GDM1 (cell line): ENCODE measurements around the gene OR6J1.
"Not testable (repeated sequence)": the region's sequence is repeated elsewhere in the genome, so short reads cannot be mapped to it uniquely, and the experiment has no call there.

ENCODE experiments used
- DNase-seq: peaks from one replicate; lab custom pipeline; 2025; lab: John Stamatoyannopoulos, UW

OR6J1 gene

DNA sequence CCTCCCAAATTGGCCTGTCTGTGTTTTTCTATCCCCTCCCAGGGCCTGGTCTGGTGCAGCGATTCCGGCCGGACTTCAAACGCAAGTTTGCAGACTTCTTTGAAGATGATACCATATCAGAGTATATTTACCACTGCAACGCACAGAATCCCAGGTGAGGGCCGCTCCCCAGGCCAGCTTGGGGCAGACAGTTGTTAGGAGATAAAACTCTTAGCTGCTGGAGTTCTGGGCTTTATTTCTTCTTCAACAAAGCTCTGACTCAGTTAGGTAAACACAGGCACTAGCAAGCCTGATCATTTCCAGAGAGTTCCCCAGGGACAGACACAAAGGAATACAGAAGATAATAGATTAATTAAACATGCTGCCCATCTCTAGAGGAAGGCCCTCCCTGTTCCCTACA, 37.8 kb downstream of the OR6J1 start:
- no peak for DNase-seq

DNA sequence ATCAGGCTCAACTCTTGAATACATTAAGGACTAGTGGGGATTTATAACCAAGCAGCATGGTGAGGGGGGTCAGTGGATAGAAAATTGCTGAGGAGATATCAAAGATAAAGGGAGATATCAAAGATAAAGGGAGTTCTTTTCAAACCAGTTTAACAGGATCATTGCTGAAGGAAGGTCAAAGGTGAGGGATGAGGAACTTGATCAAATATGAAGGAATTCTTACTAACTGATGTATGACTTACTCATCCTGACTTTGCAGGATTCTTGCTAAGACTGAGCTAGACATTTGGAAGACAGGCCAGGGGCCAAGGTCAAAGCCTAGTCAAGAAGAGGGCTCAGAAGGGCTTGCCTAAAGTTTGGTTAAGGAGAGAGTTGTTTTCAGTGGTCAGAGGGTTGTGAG, 41.3 kb downstream of the OR6J1 start:
- no peak for DNase-seq

DNA sequence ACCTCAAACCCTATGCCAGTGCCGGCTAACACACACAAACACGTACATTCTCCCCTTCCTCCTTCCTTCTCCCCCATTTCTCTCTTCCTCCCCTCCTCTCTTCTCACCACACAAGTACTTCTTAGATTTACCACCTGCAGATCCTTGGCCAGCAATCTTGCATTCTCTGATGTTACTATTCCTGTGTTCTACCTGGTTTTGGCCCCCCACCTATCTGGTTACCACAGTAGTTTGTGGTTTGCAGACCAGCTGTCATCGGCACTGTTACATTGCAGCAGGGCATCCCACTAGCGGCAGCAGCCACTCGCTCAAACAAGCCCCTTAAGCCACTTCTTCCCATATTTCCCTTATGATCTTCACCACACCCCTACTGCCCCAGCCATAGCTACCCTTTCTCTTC, 42.2 kb downstream of the OR6J1 start:
- no peak for DNase-seq

DNA sequence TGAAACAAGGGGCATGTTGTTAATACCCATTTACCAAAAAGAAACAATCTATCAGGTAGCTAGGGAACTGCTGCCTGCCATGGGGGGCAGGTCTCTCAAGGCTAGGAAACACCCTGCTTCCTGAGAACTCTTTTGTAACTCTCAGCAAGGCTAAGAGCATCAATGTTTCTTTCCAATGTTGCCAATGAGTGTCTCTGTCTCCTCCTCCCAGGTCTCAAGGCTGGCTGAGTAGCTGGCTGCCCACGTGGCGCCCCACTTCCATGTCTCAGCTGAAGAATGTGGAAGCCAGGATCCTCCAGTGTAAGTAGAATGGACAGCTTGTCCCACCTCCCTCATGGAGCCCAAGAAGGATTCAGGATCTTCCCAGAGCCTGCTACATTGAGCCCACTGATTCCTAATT, 42.7 kb downstream of the OR6J1 start:
- DNase-seq, result no peak

DNA sequence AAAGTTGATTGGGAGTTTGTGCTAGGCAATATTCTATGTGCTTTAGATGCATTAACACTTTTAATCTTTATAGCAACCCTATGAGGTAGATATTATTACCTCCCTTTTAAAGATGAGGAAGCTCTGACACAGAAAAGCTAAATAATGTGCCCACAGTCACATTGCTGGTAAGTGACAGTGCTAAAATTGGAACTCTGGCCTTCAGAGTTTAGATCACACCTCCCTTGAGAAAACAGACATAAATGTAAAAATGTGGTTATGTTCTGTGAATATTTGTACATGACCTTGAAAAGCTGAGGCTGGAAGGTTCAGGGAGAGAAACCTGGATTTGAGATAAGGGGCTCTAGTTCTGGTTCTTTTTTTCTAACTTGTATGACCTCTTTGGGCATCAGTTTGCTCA, 44.1 kb downstream of the OR6J1 start:
- DNase-seq, result no peak

DNA sequence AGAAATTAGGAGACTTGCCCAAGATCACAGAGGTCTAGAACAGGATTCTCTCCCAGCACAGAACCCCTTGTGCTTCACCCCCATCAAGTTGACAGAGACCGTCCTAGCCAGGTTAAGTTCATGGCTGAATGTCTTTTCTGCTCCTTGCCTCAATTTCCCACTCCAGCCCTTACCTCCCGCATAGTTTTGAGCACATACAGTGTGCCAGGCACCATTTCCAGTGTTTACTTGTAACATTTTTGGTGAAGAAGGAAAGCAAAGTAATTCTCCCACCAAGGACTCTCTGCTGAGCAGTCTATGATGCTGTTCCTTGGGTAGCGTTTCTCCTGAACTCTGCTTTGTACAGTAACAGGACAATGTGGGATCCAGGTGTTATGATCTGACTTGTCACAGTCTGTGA, 44.8 kb downstream of the OR6J1 start:
- no peak for DNase-seq

DNA sequence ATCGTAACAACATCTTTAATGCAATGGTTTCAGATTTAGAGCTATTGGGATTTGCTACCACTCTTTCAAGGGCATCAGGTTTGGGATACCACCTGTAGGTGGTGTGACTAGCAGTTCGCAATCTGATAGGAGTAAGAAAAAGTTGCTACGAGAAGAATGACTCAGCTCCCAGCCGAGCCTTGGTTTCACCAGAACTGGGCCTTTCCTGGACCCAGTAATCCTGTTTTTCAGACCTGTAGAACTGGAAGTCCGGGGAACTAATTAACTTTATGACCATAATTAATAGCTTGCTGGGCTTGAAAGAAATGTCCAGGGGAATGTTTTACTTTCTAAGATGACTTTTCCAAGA, 45.3 kb downstream of the OR6J1 start:
- DNase-seq, result no peak

DNA sequence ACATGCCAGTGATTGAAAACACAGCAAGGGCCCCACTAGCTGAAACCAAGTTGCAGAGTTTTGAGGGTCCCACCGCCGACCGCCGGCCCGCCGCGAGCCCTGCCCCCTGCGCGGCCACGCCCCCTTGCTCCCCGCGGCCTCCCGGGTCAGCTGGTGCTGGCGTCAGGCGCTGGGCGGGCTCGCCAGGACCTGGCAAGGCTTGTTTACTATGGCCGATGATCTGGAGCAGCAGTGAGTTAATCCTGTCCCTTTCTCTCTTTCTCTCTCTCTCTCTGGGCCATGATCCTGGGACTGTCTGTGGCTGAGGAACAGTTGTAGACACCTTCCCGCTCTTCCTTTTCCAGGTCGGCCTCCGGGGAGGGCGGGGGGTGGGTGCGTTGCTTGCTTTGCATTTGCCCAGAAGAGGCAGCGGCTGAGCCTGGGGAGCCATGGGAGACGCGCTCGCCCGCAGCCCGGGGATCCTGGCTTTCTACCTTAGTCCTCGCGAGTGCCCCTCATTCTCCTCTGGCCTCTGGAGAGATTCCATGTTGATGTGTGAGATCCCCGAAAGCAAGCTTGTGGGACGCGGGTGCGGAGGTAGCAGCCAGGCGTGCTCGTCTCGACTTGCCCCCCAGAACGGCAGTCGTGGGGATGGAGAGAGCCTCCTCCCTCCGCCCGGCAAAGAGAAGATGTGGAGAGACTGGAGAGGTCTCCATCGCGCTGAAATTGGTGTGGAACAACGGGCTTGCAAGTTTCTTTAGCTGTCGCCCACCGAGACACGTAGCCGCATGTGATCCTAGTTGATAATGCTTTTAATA, 45.9 kb downstream of the OR6J1 start, which contains the start of gene ABHD4:
TSS of gene ABHD4 (plus strand) at position 202 of the 797 bp plus-strand sequence. CDS start at position 209, 7 bp downstream.
- DNase-seq, result peak; percentile 45

DNA sequence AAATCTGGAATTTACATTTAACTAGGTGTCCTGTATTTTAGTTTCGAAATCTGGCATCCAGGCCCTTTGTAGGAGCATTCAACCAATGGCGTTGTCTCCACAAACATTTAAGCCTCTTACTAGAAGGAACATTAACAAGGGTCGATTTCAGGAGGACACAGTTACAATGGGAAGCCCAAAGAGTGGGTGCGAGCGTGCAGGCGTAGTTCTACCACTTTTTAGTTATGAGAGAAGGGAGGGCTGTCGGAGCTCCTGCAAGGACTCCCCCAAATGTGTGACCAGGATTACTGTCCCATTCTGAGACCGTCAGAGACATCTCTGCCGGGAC, 46.4 kb downstream of the OR6J1 start:
- no peak for DNase-seq

DNA sequence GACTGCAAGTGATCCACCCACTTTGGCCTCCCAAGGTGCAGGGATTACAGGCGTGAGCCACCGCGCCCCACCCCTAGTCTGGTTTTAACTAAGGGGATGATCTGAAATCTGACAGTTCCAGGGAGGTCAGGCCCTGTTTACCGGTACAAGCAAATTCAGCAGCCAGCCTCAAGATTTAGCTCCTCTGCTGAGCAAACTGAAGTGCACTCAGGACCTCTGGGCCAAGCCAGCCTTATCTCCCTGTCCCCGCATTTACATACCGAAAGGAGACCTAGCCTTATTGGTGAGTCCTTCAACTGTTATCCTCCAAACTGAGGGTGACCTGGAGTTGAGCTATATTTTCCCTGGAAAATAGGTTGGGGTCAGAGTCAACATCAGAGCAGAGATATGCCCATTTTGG, 46.9 kb downstream of the OR6J1 start:
- no peak for DNase-seq

DNA sequence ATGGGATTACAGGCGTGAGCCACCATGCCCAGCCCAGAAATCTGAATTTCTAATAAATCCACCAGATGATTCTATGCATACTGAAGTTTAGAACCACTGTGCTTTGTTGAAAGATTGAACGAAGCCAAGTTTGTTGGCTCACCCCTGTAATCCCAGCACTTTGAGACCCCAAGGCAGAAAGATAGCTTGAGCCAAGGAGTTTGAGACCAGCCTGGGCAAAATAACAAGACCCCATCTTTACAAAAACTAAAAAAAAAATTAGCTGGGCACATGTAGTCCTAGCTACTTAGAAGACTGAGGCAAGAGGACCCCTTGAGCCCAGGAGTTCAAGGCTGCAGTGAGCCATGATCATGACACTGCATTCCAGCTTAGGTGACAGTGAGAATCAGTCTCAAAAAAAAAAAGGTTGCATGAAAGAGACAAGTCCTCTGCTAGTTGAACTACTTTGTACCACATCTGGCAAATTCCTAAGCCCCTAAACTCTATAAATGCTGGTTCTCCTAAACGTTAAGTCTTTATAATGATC, 47.7 kb downstream of the OR6J1 start:
- no peak for DNase-seq

DNA sequence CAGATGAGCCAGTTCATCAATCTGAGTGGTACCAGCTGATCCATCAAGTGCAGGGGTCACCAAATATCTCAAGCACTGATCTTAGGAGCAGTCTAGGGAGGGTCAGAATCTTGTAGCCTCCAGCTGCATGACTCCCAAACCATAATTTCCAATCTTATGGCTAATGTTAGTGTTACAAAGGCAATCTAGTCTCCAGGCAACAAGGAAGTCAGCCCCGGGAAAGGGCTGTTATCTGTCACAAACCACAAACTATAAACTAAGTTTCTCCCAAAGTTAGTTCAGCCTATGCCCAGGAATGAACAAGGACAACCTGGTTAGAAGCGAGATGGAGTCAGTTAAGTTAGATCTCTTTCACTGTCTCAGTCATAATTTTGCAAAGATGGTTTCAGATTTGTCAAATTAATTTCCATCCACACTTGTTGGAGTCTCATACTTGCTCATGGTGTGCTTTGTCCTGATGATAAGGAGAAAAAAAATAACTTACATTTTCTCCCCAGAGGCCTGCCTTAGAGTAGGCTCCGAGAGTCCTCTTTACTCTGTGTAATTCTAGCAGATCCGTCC, 49.9 kb downstream of the OR6J1 start:
- DNase-seq, result no peak

DNA sequence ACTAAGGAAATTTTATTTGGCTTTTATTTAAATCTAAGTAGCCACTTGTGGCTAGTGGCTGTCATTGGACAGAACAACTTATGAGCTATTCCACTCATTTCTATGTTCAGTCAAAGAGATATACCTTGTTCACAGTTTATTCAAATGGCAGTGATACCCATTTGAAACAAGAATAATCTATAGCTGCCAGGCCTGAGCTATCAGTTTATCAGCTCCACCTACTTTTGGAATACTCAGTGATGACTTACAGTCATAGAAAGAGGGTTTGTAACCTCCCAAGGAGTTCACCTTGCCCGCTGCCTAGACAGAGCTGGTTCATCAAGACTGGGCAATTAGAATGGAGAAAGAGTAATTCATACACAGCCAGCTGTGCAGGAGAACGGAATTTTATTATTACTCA, 50.6 kb downstream of the OR6J1 start:
- DNase-seq, result no peak

DNA sequence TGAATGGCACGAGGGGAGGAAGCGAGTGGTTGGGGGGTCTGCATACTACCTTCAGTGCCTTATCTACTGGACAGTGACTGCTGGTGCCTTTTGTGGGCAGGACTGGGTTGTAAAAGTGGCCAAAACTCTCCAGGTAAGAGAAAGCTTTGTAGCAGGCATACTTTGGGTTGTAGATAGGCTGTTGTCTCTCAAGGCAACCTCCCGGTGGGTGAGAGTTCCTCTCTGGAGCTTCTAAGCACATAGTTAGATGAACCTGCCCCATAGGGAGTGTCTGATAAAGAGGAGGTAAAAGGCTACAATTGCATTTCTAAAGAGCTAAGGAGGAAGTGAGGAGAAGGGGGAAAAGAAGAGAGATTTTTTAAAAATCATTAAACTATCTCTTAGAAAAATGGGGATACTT, 51.0 kb downstream of the OR6J1 start:
- no peak for DNase-seq

DNA sequence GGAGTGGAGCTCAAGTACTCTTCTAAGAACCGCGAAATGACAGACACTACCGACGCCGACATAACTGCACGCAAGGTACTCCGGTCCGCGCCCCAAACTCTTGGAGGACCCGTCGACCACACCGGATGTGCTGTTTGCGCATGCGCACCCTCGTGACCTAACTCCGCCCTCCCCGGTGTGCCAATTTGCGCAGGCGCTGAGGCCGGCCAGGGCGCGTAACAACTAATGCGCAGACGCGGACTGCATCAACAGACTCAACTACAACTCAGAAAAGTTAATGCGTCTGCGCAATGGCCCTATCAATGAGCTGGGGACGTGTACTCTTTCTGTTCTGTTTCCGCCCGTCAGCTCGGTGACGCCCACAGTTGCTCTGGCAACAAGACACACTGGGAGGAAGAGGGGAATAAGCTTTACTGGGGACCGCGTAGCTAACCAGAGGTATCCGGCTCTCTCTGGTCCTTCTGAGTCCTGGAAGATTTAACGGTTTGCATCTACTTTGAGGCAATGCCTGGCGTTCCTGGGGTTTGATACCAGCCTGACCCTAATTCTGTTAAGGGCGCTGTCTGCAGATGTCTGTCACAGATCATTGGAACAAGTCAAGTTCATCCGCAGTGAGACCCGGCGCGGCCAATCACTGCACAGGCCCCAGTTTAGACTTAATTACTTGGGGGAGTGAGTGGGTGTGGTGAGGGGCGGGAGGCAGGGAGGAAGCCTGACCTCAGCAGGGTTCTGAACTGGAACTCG, 54.9 kb downstream of the OR6J1 start, which contains the start of gene DAD1:
TSS of gene DAD1 (minus strand) at position 129 of the 744 bp plus-strand sequence. CDS start at position 62, 67 bp downstream.
- peak; percentile 99 for DNase-seq

DNA sequence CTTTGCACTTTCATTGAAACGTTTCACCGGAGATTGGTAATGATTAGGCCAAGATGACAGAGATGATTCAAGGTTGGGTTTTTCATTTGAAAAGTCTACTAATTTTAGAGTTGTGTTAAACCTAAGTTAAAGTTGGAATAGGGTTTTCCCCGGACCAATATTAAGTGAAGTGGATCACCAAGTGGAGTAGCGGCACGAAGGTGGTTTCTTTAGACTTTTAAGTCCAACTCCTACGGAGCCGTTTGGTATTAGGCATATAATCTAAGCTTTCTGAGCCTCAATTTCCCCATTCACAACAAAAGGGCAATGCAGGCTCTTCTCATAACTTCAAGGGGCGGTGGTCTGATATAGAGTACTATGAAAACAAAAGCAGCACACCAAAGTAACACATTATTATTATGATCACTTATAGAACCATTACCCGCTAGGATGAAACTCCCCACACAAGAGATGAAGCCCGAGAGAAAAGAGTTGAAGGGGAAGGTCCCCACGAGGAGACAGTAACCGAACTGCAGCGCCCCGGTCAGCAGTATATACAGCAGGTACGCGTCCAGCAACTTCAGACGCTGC, 55.5 kb downstream of the OR6J1 start:
- DNase-seq, result no peak

DNA sequence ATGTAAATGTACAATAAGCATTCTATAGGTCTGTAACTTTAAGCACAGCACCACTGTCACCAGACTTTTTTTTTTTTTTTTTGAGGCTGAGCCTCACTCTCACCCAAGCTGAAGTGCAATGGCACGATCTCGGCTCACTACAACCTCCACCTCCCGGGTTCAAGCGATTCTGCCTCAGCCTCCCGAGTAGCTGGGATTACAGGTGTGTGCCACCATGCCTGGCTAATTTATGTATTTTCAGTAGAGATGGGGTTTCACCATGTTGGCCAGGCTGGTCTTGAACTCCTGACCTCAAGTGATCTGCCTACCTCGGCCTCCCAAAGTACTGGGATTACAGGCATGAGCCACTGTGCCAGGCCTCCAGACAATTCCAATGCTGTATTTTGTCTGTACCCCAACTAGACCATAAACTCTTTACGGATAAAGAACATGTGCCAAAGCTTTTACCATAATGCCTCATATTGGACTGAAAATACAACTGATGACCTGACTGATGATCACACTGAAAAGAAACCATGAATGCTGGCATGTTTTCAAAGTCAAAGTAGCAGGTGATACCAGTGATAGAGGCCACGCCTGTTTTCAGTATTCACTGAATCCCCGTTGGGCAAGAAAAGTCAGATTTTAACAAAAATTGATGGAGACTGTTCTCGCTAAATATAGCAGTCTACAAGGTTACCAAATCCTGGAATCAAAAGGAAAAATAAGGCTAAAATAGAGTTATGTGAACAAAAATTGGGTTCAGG, 56.3 kb downstream of the OR6J1 start:
- not testable (repeated sequence) for DNase-seq

DNA sequence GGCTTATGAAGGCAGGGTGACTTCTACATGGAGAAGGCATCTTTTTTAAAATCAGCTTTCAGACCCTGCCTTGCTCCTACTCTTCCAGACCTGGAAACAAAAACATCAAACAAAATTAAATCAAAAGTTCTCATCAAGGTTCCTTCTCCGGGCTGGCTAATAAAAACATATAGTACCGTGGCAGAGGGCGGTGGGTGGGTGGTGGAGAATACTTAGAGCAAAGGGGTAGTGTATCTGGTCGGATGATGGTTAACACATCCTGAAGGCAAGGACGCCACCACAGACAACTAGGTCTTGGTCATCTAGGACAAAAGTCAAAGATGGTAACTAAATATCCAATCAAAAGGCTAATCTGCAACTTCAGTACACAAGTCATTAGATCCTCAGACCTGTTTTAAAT, 56.9 kb downstream of the OR6J1 start:
- no peak for DNase-seq

DNA sequence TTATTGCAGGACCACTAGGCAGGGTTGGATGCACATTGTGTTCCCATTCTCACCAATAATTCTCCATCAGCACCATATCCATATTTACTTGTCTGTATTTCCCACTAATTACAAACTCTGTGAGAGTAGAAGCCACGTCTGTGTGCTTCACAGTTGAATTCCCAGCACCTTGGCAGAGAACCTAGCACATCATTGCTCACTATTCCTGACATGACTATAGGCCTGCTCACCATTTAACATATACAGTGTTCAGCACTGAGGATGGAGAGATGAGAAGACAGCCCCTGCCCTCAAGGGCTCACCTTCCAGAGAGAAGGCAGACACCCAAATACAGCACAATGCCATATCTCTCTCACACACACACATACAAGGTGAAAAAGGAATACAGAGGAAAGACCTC, 60.2 kb downstream of the OR6J1 start:
- no peak for DNase-seq
